Loucy (cell line): ENCODE data around the gene SNCA.

Experiments used
- H2AFZ ChIP-seq: fragments of 200-600 bp; sonication (generic); 2 replicates; pipeline ENCODE4 v1.6.0; 2016; ENCODE audit warnings: antibody characterized with exemption, mild to moderate bottlenecking, low read length, moderate library complexity
- H3F3A ChIP-seq: fragments of 200-600 bp; 2 replicates; pipeline ENCODE4 v1.6.0; 2016; ENCODE audit warnings: antibody characterized with exemption, low read depth, mild to moderate bottlenecking
- H3K27me3 ChIP-seq: fragments of 200-600 bp; sonication (generic); 2 replicates; pipeline ENCODE4 v1.6.1; 2014; ENCODE audit warnings: low read length, mild to moderate bottlenecking; ENCODE audit not compliant: insufficient read depth, poor library complexity, severe bottlenecking
- H3K36me3 ChIP-seq: fragments of 200-600 bp; sonication (generic); 2 replicates; pipeline ENCODE4 v1.6.1; 2016; ENCODE audit warnings: low read length; ENCODE audit not compliant: insufficient read depth
- H3K4me1 ChIP-seq: fragments of 200-600 bp; sonication (generic); 2 replicates; pipeline ENCODE4 v1.5.1; 2014; ENCODE audit warnings: low read length, mild to moderate bottlenecking; ENCODE audit not compliant: insufficient read depth, poor library complexity, severe bottlenecking
- H3K4me2 ChIP-seq: fragments of 200-600 bp; sonication (generic); 2 replicates; pipeline ENCODE4 v1.6.0; 2014; ENCODE audit warnings: antibody characterized with exemption, low read length, low read depth, mild to moderate bottlenecking; ENCODE audit not compliant: poor library complexity, severe bottlenecking
- H3K4me3 ChIP-seq: fragments of 200-600 bp; sonication (generic); 2 replicates; pipeline ENCODE4 v1.5.1; 2014; ENCODE audit warnings: low read length, mild to moderate bottlenecking, mixed read lengths; ENCODE audit not compliant: poor library complexity, severe bottlenecking
- H3K79me2 ChIP-seq: fragments of 200-600 bp; sonication (generic); 2 replicates; pipeline ENCODE4 v1.6.1; 2014; ENCODE audit warnings: low read length; ENCODE audit not compliant: insufficient read depth
- H3K9ac ChIP-seq: fragments of 200-600 bp; sonication (generic); 2 replicates; pipeline ENCODE4 v1.6.0; 2014; ENCODE audit warnings: mild to moderate bottlenecking, low read depth, low read length, moderate library complexity; ENCODE audit not compliant: poor library complexity, severe bottlenecking
- H3K9me2 ChIP-seq: fragments of 200-600 bp; sonication (generic); replicated peaks from 2 replicates; pipeline ENCODE4 v1.6.1; 2016; ENCODE audit warnings: low read depth, low read length, mixed read lengths
- H3K9me3 ChIP-seq: fragments of 200-600 bp; sonication (generic); 2 replicates; pipeline ENCODE4 v1.6.1; 2014; ENCODE audit warnings: mild to moderate bottlenecking, antibody characterized with exemption, low read length, low read depth; ENCODE audit not compliant: insufficient read depth
- H4K20me1 ChIP-seq: fragments of 200-600 bp; sonication (generic); 2 replicates; pipeline ENCODE4 v1.6.0; 2014; ENCODE audit warnings: antibody characterized with exemption, low read length, mild to moderate bottlenecking; ENCODE audit not compliant: insufficient read depth, poor library complexity, severe bottlenecking
- EZH2phosphoT487 ChIP-seq: fragments of 200-600 bp; IDR thresholded peaks from 2 replicates; pipeline ENCODE4 v1.6.1; 2018; ENCODE audit warnings: antibody characterized with exemption, mild to moderate bottlenecking, moderate library complexity, borderline replicate concordance
- TF ChIP-seq, protein P1 (sequence below): fragments of 200-600 bp; sonication (generic); conservative IDR thresholded peaks from 2 replicates; pipeline ENCODE4 v1.5.1; 2014; ENCODE audit warnings: mild to moderate bottlenecking, antibody characterized with exemption, low read length

Gene SNCA

DNA sequence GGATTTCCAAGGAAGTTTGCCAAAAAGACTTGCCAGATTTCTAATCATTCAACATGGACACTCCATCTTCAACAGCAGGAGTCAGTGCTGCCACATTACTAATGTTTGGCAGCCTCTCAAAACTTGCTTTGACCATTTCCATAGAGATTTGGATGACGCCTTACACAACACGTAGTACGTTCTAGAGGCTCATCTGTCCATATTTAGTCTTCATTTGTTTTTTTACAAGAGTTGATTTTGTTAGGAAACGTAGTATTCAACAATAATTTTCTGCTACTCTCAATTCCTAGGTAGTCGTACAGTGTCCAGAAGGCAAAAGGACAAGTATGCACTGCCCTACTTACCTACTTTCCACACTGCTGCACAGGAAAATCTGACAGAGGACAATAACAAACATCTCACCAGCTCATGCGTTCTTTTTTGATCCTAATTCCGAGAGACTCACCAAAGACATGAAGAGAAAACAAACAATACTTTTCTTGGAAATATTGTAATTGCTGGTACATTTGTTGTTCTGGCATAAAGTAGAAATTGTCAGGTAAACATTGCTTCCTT, 117.3 kb downstream of the SNCA start:
- Histone ChIP-seq H4K20me1 (no peaks in the 10 kb centered on the region), H3K27me3 (no peaks in the 10 kb centered on the region), H3K9me3 (no peaks in the 10 kb centered on the region), H3K9ac (no peak overlapping the region), H3K36me3 (no peaks in the 10 kb centered on the region), H3K9me2 (no peaks in the 10 kb centered on the region), H3K79me2 (no peaks in the 10 kb centered on the region), H3K4me2 (no peak overlapping the region), H3K4me1 (no peaks in the 10 kb centered on the region), H3K4me3 (no peak overlapping the region), H2AFZ (no peak overlapping the region), H3F3A (no peaks in the 10 kb centered on the region)
- no peak for TF ChIP-seq EZH2phosphoT487
- TF ChIP-seq, protein P1, sequence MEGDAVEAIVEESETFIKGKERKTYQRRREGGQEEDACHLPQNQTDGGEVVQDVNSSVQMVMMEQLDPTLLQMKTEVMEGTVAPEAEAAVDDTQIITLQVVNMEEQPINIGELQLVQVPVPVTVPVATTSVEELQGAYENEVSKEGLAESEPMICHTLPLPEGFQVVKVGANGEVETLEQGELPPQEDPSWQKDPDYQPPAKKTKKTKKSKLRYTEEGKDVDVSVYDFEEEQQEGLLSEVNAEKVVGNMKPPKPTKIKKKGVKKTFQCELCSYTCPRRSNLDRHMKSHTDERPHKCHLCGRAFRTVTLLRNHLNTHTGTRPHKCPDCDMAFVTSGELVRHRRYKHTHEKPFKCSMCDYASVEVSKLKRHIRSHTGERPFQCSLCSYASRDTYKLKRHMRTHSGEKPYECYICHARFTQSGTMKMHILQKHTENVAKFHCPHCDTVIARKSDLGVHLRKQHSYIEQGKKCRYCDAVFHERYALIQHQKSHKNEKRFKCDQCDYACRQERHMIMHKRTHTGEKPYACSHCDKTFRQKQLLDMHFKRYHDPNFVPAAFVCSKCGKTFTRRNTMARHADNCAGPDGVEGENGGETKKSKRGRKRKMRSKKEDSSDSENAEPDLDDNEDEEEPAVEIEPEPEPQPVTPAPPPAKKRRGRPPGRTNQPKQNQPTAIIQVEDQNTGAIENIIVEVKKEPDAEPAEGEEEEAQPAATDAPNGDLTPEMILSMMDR: no peak

DNA sequence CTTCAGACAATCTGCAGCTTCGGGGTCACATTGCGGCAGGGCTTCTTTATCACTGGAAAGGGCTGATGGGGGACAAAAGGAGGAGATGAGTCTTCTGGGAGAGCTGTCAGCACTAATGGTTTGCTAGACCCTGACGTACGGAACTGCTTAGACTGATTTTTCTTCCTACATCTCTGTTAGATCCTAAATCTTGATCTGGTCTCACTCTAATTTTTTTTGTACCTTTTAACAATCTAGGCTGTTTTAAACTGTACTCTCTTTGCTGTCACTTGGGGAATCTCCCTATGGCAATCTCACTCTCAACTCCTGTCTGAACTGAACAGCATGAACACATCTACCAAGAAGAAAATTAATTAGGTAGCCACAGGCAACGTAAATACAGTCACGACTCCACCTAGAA, 120.1 kb downstream of the SNCA start:
- Histone ChIP-seq H3K9ac (no peak overlapping the region), H3K4me3 (no peak overlapping the region), H3F3A (no peaks in the 10 kb centered on the region), H2AFZ (no peak overlapping the region), H3K4me2 (no peak overlapping the region), H3K27me3 (no peaks in the 10 kb centered on the region), H3K36me3 (no peaks in the 10 kb centered on the region), H3K4me1 (no peaks in the 10 kb centered on the region), H4K20me1 (no peaks in the 10 kb centered on the region), H3K9me2 (no peaks in the 10 kb centered on the region), H3K79me2 (no peaks in the 10 kb centered on the region), H3K9me3 (no peaks in the 10 kb centered on the region)
- TF ChIP-seq EZH2phosphoT487: no peak
- TF ChIP-seq, protein P1: no peak

DNA sequence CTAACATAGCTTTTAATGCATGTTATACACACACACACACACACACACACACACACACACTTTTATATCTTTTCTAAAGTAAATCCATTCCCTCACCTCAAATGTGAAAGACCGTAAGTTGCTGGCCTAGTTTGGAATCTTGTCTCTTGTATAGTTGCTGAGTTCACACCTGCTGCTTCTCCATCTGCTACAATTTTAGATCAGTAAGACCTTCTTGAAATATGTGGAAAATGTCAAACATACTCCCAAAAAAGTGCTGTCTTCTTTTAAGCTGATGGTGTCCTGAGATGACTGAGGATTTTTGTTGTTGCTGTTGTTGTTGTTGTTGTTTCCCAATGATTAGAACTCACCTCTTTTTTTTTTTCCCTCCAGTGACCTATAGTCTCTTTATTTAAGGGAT, 121.3 kb downstream of the SNCA start:
- Histone ChIP-seq H3K36me3 (no peaks in the 10 kb centered on the region), H3K4me3 (no peak overlapping the region), H3K27me3 (no peaks in the 10 kb centered on the region), H3K9me2 (no peaks in the 10 kb centered on the region), H3K9me3 (no peaks in the 10 kb centered on the region), H2AFZ (no peak overlapping the region), H3K9ac (no peak overlapping the region), H3K79me2 (no peaks in the 10 kb centered on the region), H3K4me1 (no peaks in the 10 kb centered on the region), H4K20me1 (no peaks in the 10 kb centered on the region), H3F3A (no peaks in the 10 kb centered on the region), H3K4me2 (no peak overlapping the region)
- TF ChIP-seq, protein P1: no peak
